GM12878 (cell line): ENCODE data around the gene MEI1. TPM values are rescaled to one million over a fixed set of nuclear protein-coding genes. Genes with fewer than 3 reads are reported as not detected.

ENCODE experiments used
- ATAC-seq: fragments of 200-7000 bp; cut with Tn5 transposase; 3 replicates; pipeline ENCODE4 v1.9.1; 2020; ENCODE audit warnings: mild to moderate bottlenecking, moderate library complexity
- BruUV-seq: library from RNA; stranded (reverse); fragments of 400-500 nt; replicated peaks from 2 replicates; lab custom pipeline; 2021; lab: Mats Ljungman, UMichigan
- CTCF ChIA-PET: fragments of 300-600 bp; sonication (Branson Sonifier 250); formaldehyde crosslinking; extraction: SDS; loops from one replicate; lab custom pipeline; 2021; ENCODE audit warnings: inconsistent platforms; lab: Yijun Ruan, JAX
- POLR2A ChIA-PET: fragments of 350-600 bp; formaldehyde crosslinking; extraction: SDS; loops from one replicate; lab custom pipeline; 2021; ENCODE audit warnings: inconsistent platforms; lab: Charles Lee
- RAD21 ChIA-PET: fragments of 300-600 bp; sonication (Branson Sonifier 250); formaldehyde crosslinking; loops from one replicate; lab custom pipeline; 2023; ENCODE audit warnings: antibody characterized with exemption; ENCODE audit not compliant: unreplicated experiment; lab: Charles Lee
- SMC1A ChIA-PET: fragments of 300-600 bp; sonication (Branson Sonifier 250); formaldehyde crosslinking; loops from one replicate; lab custom pipeline; 2023; ENCODE audit not compliant: unreplicated experiment, uncharacterized antibody; lab: Charles Lee
- DNase-seq: peaks from one replicate; pipeline ENCODE4 v3.0.0-alpha.2; 2011; ENCODE audit warnings: low read depth, low spot score
- FAIRE-seq: peaks from 3 replicates; lab custom pipeline; 2011; peaks lifted over from hg19 to GRCh38; lab: Jason Lieb, UNC
- H2AFZ ChIP-seq: 2 replicates; pipeline ENCODE4 v1.6.0; 2011; ENCODE audit warnings: low read depth, low read length, control low read depth; ENCODE audit not compliant: control insufficient read depth
- H3K27ac ChIP-seq: 2 replicates; pipeline ENCODE4 v1.5.1; 2011; ENCODE audit warnings: control low read depth; ENCODE audit not compliant: control insufficient read depth, insufficient read depth
- H3K27me3 ChIP-seq, 2 experiments: replicated peaks in 1 of 2; 2 replicates each; pipeline versions ENCODE4 v1.6.0 to v1.6.1; 2011; ENCODE audit warnings: low read length in 1 of 2; ENCODE audit not compliant: control insufficient read depth in 2 of 2, insufficient read depth in 2 of 2
- H3K36me3 ChIP-seq, 2 experiments: 2 replicates each; pipeline ENCODE4 v1.5.1; 2011; ENCODE audit warnings: low read length in 1 of 2; ENCODE audit not compliant: control insufficient read depth in 2 of 2, insufficient read depth in 2 of 2
- H3K4me1 ChIP-seq: 2 replicates; pipeline ENCODE4 v1.6.1; 2011; ENCODE audit warnings: mild to moderate bottlenecking, low read length, moderate library complexity, mixed read lengths; ENCODE audit not compliant: control insufficient read depth, insufficient read depth
- H3K4me2 ChIP-seq: 2 replicates; pipeline ENCODE4 v1.6.0; 2011; ENCODE audit warnings: control low read depth; ENCODE audit not compliant: control insufficient read depth, insufficient read depth
- H3K4me3 ChIP-seq: fragments of 200-600 bp; sonication (generic); 2 replicates; pipeline ENCODE4 v1.5.1; 2016
- H3K79me2 ChIP-seq: 2 replicates; pipeline ENCODE4 v1.6.0; 2011; ENCODE audit warnings: low read length; ENCODE audit not compliant: control insufficient read depth, insufficient read depth
- H3K9ac ChIP-seq: 2 replicates; pipeline ENCODE4 v1.8.0; 2011; ENCODE audit warnings: low read length, control low read depth, mixed read lengths; ENCODE audit not compliant: control insufficient read depth, insufficient read depth
- H3K9me3 ChIP-seq: replicated peaks from 3 replicates; pipeline ENCODE4 v1.5.1; 2011; ENCODE audit warnings: mild to moderate bottlenecking, low read length; ENCODE audit not compliant: control insufficient read depth, insufficient read depth
- H4K20me1 ChIP-seq: 2 replicates; pipeline ENCODE4 v1.6.0; 2011; ENCODE audit not compliant: control insufficient read depth, insufficient read depth
- BCL11A ChIP-seq: IDR thresholded peaks from 2 replicates; pipeline ENCODE4 v1.6.1; 2011; ENCODE audit warnings: low read depth, low read length
- CHD4 ChIP-seq: fragments of 200-600 bp; sonication (generic); IDR thresholded peaks from 2 replicates; pipeline ENCODE4 v1.6.1; 2016; ENCODE audit warnings: mild to moderate bottlenecking
- HDAC2 ChIP-seq: fragments of 200-600 bp; sonication (generic); IDR thresholded peaks from 2 replicates; pipeline ENCODE4 v1.6.1; 2017
- IRF5 ChIP-seq: fragments of 450-650 bp; IDR thresholded peaks from 2 replicates; pipeline ENCODE4 v1.6.1; 2017; ENCODE audit warnings: borderline replicate concordance
- KDM1A ChIP-seq: fragments of 200-600 bp; sonication (generic); IDR thresholded peaks from 2 replicates; pipeline ENCODE4 v1.6.1; 2016; ENCODE audit warnings: borderline replicate concordance
- MLLT1 ChIP-seq: fragments of 450-650 bp; IDR thresholded peaks from 2 replicates; pipeline ENCODE4 v1.6.1; 2016; ENCODE audit warnings: mild to moderate bottlenecking
- MTA2 ChIP-seq: fragments of 450-650 bp; IDR thresholded peaks from 2 replicates; pipeline ENCODE4 v1.6.1; 2016; ENCODE audit warnings: low read depth, mild to moderate bottlenecking, moderate library complexity
- MXI1 ChIP-seq: fragments of 150-350 bp; IDR thresholded peaks from 2 replicates; pipeline ENCODE4 v1.6.1; 2011; ENCODE audit warnings: low read depth, mild to moderate bottlenecking, inconsistent platforms, low read length, improper control_type of control experiment
- MYB ChIP-seq: fragments of 150-350 bp; IDR thresholded peaks from 2 replicates; pipeline ENCODE4 v1.6.1; 2014; ENCODE audit warnings: mild to moderate bottlenecking, low read depth, low read length, borderline replicate concordance
- NR2F1 ChIP-seq: fragments of 450-650 bp; conservative IDR thresholded peaks from 2 replicates; pipeline ENCODE4 v1.6.1; 2017; ENCODE audit warnings: mild to moderate bottlenecking
- RFX5 ChIP-seq: IDR thresholded peaks from 2 replicates; pipeline ENCODE4 v1.6.1; 2011; ENCODE audit warnings: low read depth, low read length, improper control_type of control experiment
- SIN3A ChIP-seq: IDR thresholded peaks from 2 replicates; pipeline ENCODE4 v1.6.1; 2012; ENCODE audit warnings: low read depth, low read length, improper control_type of control experiment
- SMARCA5 ChIP-seq: fragments of 450-650 bp; IDR thresholded peaks from 2 replicates; pipeline ENCODE4 v1.6.1; 2017; ENCODE audit warnings: mild to moderate bottlenecking
- TCF3 ChIP-seq: IDR thresholded peaks from 2 replicates; pipeline ENCODE4 v1.6.1; 2012; ENCODE audit warnings: low read depth, mild to moderate bottlenecking, low read length, borderline replicate concordance; ENCODE audit not compliant: insufficient read depth
- YY1 ChIP-seq: IDR thresholded peaks from 2 replicates; pipeline ENCODE4 v1.6.1; 2011; ENCODE audit warnings: low read depth, mild to moderate bottlenecking, low read length
- ZNF384 ChIP-seq: IDR thresholded peaks from 2 replicates; pipeline ENCODE4 v1.6.1; 2012; ENCODE audit warnings: low read depth, mild to moderate bottlenecking, low read length, improper control_type of control experiment, borderline replicate concordance
- ZSCAN29 ChIP-seq: fragments of 450-650 bp; IDR thresholded peaks from 2 replicates; pipeline ENCODE4 v1.6.1; 2017; ENCODE audit warnings: mild to moderate bottlenecking, moderate library complexity
- WGBS: methylation state at CpG from one replicate; pipeline ENCODE4 v1.1.6; 2016; ENCODE audit warnings: low lambda C conversion rate; ENCODE audit not compliant: insufficient replicate concordance, insufficient coverage; ENCODE audit errors: missing lambda C conversion rate; 5-methylcytosine and 5-hydroxymethylcytosine counted together
- in situ Hi-C: fragments of 300-500 bp; cut with MboI; formaldehyde crosslinking; loops from 9 replicates; pipeline ENCODE4 v1.14.3; 2018; ENCODE audit warnings: mixed read lengths
- intact Hi-C: fragments of 100-400 bp; cut with micrococcal nuclease; formaldehyde crosslinking; loops from one replicate; pipeline ENCODE4 v1.14.2; 2022; ENCODE audit not compliant: unreplicated experiment
- polyA plus RNA-seq, 11 experiments: library from polyadenylated mRNA; depleted of rRNA in 4 of 11; unstranded in 6 of 11; stranded (reverse) in 5 of 11; fragments of >200 nt; fragmentation: Nextera tagmentation in 4 of 11; fragmentation: Illumina TruSeq in 1 of 11; extraction: Ambion mirVana in 4 of 11; extraction: Trizol in 1 of 11; gene quantifications; 1 replicate in 1 of 11; 2 replicates in 10 of 11; pipeline versions ENCODE4 v1.2.1 to v1.2.3, GENCODE V29; 2011 to 2016; ENCODE audit warnings: inconsistent platforms in 2 of 11, missing spikeins in 2 of 11, low read depth in 1 of 11
- total RNA-seq, 4 experiments: library from RNA; depleted of rRNA in 3 of 4; stranded (reverse); fragments of >200 nt in 3 of 4; fragmentation: Illumina TruSeq in 1 of 4; extraction: Trizol in 1 of 4; gene quantifications; 2 replicates each; pipeline versions ENCODE4 v1.2.1 to v1.2.3, GENCODE V29; 2013 to 2021

The MEI1 gene
- total and polyA plus RNA-seq, 10 of the 15 experiments (the other 5 are each of a cell fraction or from before 2014, with no cell fraction given) = 27.9 to 48.9 (median 35.8) TPM

- FAIRE-seq = peak; percentile 78
- BruUV-seq = no TSS peak
- TF ChIP-seq BCL11A (0 out of 2 replicates have a peak, but pooled peaks have one; percentile 1), RFX5 (peak; percentile 80; the same call in 1 of the 2 replicates), MTA2 (no peak; the same call in 1 of the 2 replicates), TCF3 (peak; percentile 63; the same call in 1 of the 2 replicates), YY1 (0 out of 2 replicates have a peak, but pooled peaks have one; percentile 44), HDAC2 (no peak), IRF5 (no peak), ZSCAN29 (no peak), MXI1 (peak; percentile 39; the same call in 1 of the 2 replicates), MLLT1 (peak; percentile 74; the same call in 1 of the 2 replicates), NR2F1 (0 out of 2 replicates have a peak, but pooled peaks have one; percentile 28), CHD4 (no peak), ZNF384 (no peak), SMARCA5 (no peak), SIN3A (peak; percentile 28; the same call in 1 of the 2 replicates), KDM1A (no peak), MYB (no peak; the same call in 1 of the 2 replicates)
Measured at GRCh38 chr22:41800348-41801146, 101.2 kb downstream of the MEI1 start, which contains the start of gene CCDC134. CCDC134 (plus strand) TSS chr22:41800679; CDS start chr22:41808891, 8,212 bp downstream.

More at GRCh38 chr22:41800348-41801146, 101.2 kb downstream of the MEI1 start, which contains the start of gene CCDC134:
- Histone ChIP-seq H3K36me3 (no peaks in the 10 kb centered on the region; a peak in 1 of 4 replicates), H3K4me2 (peak within 1 kb of the TSS; percentile 90), H3K9ac (peak within 1 kb of the TSS; percentile 94), H3K27ac (peak within 1 kb of the TSS; percentile 82), H3K79me2 (peaks cover 47% of the 10 kb centered on the region), H2AFZ (peak within 1 kb of the TSS; percentile 73), H3K9me3 (no peaks in the 10 kb centered on the region), H3K27me3 (no peaks in the 10 kb centered on the region), H3K4me3 (peak within 1 kb of the TSS; percentile 89), H3K4me1 (peaks cover 19% of the 10 kb centered on the region), H4K20me1 (no peaks in the 10 kb centered on the region)
- DNase-seq (peak; percentile 70), ATAC-seq (peak; percentile 98)
- POLR2A ChIA-PET = interaction anchor here (0.5 to 5.3 kb wide), 40 partner anchors 8 to 1215 kb away, joined by 3 to 172 read pairs (median 5); partner anchors contain the start of genes CENPM, MEI1, PACSIN2 and SHISA8
- in situ Hi-C loops (no loop called here), intact Hi-C loops (loop anchor here (5.0 kb wide), 1 partner anchor 103 kb away; the partner anchor contains the start of gene MEI1)
- WGBS = under 1% methylated on average over 52 of the region's 52 CpGs
- SMC1A ChIA-PET = interaction anchor here (0.7 to 4.6 kb wide), 22 partner anchors 9 to 181 kb away, joined by 3 to 57 read pairs (median 5); partner anchors contain the start of genes MEI1 and SREBF2
- RAD21 ChIA-PET = interaction anchor here (0.6 to 5.6 kb wide), 19 partner anchors 13 to 143 kb away, joined by 3 to 56 read pairs (median 5); partner anchors contain the start of genes MEI1, SREBF2 and TNFRSF13C
- CTCF ChIA-PET = interaction anchor here (0.9 to 3.9 kb wide), 21 partner anchors 10 to 146 kb away, joined by 3 to 63 read pairs (median 4); partner anchors contain the start of genes CENPM and MEI1
